Measurements from ENCODE around the gene PCGF1. TPM values are rescaled to one million over a fixed set of nuclear protein-coding genes. Genes with fewer than 3 reads are reported as not detected.
A peak's percentile ranks its signal among the peaks of the same experiment; 100 is the strongest.

PCGF1 gene
- total and polyA plus RNA-seq, 9 of the 15 experiments (the other 6 are each of a cell fraction or from before 2014, with no cell fraction given): 20.3 to 45.7 (median 29.3) TPM

- TF ChIP-seq AFF4 (CRISPR knock-in tag; IDR thresholded peaks at IDR 0.05) (0 out of 2 replicates have a peak, but pooled peaks have one; percentile 32), ZNF592 (IDR thresholded peaks at IDR 0.05) (peak; percentile 80), GATAD2B (IDR thresholded peaks at IDR 0.05; ENCODE audit: borderline replicate concordance) (peak; percentile 90; the same call in 1 of the 2 replicates), RB1 (IDR thresholded peaks at IDR 0.05; ENCODE audit: low read depth) (peak; percentile 86), NFIC (IDR thresholded peaks at IDR 0.05) (0 out of 2 replicates have a peak, but pooled peaks have one; percentile 23), MAFK (IDR thresholded peaks at IDR 0.05; ENCODE audit: low read length) (no peak), KDM4B (IDR thresholded peaks at IDR 0.05; ENCODE audit: borderline replicate concordance in 2 of 2, low read depth in 1 of 2) (0 out of 4 replicates have a peak, but pooled peaks of 1 of the 2 experiments have one; percentile 16), CCNT2 (IDR thresholded peaks at IDR 0.05; ENCODE audit: borderline replicate concordance, extremely low read depth, insufficient read length, low read depth, low read length) (peak; percentile 90), BRD9 (IDR thresholded peaks at IDR 0.05; ENCODE audit: low read depth, partially characterized antibody) (no peak), MTA3 (IDR thresholded peaks at IDR 0.05; ENCODE audit: borderline replicate concordance) (peak; percentile 26; the same call in 1 of the 2 replicates), NONO (IDR thresholded peaks at IDR 0.05; ENCODE audit: low read depth in 2 of 2, low read length in 1 of 2) (peak; percentile 52 to 63; a peak in 2 of 4 replicates), KLF13 (tag; IDR thresholded peaks at IDR 0.05; ENCODE audit: borderline replicate concordance, low read depth) (no peak), CTBP1 (IDR thresholded peaks at IDR 0.05; ENCODE audit: borderline replicate concordance) (peak; percentile 87)
Measured at GRCh38 chr2:74548900-74549826, 41.7 kb upstream of the PCGF1 start (continued).

All from K562 (cell line).